ENCODE results near the gene ERG28. TPM values are rescaled to one million over a fixed set of nuclear protein-coding genes. Genes with fewer than 3 reads are reported as not detected.

Gene ERG28
- total RNA-seq, 1 experiment from 2014 or later, result 32.5 TPM

DNA sequence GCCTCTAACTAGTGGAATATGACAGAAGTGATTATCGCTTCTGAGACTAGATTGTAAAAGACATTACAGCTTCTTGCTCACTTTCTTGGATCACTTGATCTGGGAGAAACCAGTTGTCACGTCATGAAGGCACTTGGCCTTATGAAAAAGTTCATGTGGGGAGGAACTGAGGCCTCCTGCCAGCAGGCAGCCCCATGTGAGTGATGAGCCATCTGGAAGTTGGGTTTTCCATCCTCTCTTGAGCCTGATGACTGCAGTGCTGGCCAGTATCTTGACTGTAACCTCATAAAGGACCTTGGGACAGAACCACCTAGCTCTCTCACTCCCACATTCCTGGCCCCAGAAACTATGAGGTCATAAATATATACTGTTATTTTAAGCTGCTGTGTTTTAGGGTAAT is 28.3 kb upstream of the ERG28 start:
- BruUV-seq (replicated peaks), result no TSS peak
- intact Hi-C loops (cut with micrococcal nuclease; ENCODE audit: unreplicated experiment), result no loop called here
- Histone ChIP-seq H3K79me2 (ENCODE audit: low read depth) (no peaks in the 10 kb centered on the region), H4K20me1 (ENCODE audit: insufficient read depth) (no peaks in the 10 kb centered on the region), H3K27me3 (ENCODE audit: insufficient read depth, low read depth) (no peaks in the 10 kb centered on the region), H3K4me2 (no peak overlapping the region), H3K27ac (no peak overlapping the region), H3K4me1 (replicated peaks; ENCODE audit: insufficient read depth) (no peaks in the 10 kb centered on the region), H3F3A (ENCODE audit: insufficient read depth, low read depth) (0 out of 2 replicates have a peak, but pooled peaks cover 6% of the 10 kb centered on the region), H2AFZ (no peak overlapping the region), H3K36me3 (ENCODE audit: low read depth) (peaks cover 33% of the 10 kb centered on the region), H3K4me3 (no peak overlapping the region), H3K9me3 (ENCODE audit: insufficient read depth, low read depth) (no peaks in the 10 kb centered on the region), H3K9me2 (ENCODE audit: insufficient read depth) (no peaks in the 10 kb centered on the region)
- no peak for DNase-seq
- CTCF ChIA-PET, result no interaction called here
- TF ChIP-seq EZH2 (IDR thresholded peaks at IDR 0.05; ENCODE audit: low read depth) (no peak), CTCF (conservative IDR thresholded peaks at IDR 0.05) (no peak)
- POLR2A ChIA-PET (ENCODE audit: unreplicated experiment), result no interaction called here

DNA sequence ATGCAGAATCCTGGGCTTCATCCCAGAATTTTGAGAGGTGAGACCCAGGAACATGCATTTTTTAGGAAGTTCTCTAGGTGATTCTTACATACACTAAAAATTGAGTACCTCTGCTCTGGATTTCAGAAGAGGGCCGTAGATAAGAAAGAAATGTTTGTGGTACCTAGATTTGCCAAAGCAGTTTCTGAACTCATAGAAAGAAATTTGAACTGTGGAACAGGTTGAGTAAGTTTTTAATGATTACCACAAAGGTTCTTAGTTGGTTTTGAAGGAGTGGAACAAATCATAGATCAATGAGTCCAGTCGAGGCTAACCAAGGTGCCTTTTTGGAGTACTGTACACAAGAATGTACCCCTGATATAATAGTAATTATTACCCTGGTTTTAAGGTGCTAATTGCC is 25.2 kb upstream of the ERG28 start:
- Histone ChIP-seq H3F3A (ENCODE audit: insufficient read depth, low read depth) (0 out of 2 replicates have a peak, but pooled peaks cover 6% of the 10 kb centered on the region), H3K27me3 (ENCODE audit: insufficient read depth, low read depth) (no peaks in the 10 kb centered on the region), H4K20me1 (ENCODE audit: insufficient read depth) (no peaks in the 10 kb centered on the region), H3K4me3 (no peak overlapping the region), H3K4me1 (replicated peaks; ENCODE audit: insufficient read depth) (no peaks in the 10 kb centered on the region), H2AFZ (no peak overlapping the region), H3K27ac (no peak overlapping the region), H3K4me2 (no peak overlapping the region), H3K36me3 (ENCODE audit: low read depth) (peaks cover 23% of the 10 kb centered on the region), H3K79me2 (ENCODE audit: low read depth) (no peaks in the 10 kb centered on the region), H3K9me3 (ENCODE audit: insufficient read depth, low read depth) (no peaks in the 10 kb centered on the region), H3K9me2 (ENCODE audit: insufficient read depth) (no peaks in the 10 kb centered on the region)
- BruUV-seq (replicated peaks), result no TSS peak
- TF ChIP-seq EZH2 (IDR thresholded peaks at IDR 0.05; ENCODE audit: low read depth) (no peak), CTCF (conservative IDR thresholded peaks at IDR 0.05) (no peak)
- intact Hi-C loops (cut with micrococcal nuclease; ENCODE audit: unreplicated experiment), result no loop called here
- no peak for DNase-seq
- CTCF ChIA-PET, result no interaction called here
- POLR2A ChIA-PET (ENCODE audit: unreplicated experiment), result no interaction called here

DNA sequence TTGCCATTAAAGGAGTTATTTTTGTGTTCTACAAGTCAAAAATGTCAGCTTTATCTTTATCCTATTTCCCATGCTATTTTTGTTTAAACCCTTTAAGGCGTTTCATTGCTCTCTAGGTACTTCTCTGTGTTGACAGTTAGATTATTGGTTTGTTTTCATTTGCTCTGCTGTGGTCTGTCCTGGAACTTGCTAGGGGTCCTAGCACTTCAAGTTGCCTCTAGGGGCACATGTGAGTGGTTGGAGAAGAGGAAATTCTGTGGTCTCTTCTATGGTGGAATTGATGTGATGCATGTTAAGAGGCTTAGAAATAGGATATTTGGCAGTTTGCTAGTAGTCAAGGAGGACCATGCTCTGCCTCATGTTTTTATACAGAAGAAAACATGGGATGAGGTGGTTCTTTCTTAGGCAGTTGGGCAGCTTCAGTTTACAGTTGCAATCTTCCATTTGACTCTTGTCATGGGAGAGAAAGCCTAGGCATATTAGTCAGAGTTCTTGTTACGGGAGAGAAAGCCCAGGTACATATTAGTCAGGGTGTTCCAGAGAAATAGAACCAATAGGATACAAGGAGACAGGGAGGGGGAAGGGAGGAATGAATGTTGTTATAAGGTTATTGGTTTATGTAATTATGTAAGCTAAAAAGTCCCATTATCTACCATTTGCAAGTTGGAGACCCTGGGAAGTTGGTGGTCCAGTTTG is 14.7 kb upstream of the ERG28 start:
- H3K79me2 ChIP-seq (ENCODE audit: low read depth), result no peaks in the 10 kb centered on the region
- no peak overlapping the region for H3K27ac ChIP-seq
- DNase-seq, result no peak

More for the DNA sequence above, 14.7 kb upstream of the ERG28 start:
- H2AFZ ChIP-seq, result no peak overlapping the region
- no peaks in the 10 kb centered on the region for H3K9me2 ChIP-seq (ENCODE audit: insufficient read depth)
- intact Hi-C loops (cut with micrococcal nuclease; ENCODE audit: unreplicated experiment), result no loop called here
- 0 out of 2 replicates have a peak, but pooled peaks cover 5% of the 10 kb centered on the region for H4K20me1 ChIP-seq (ENCODE audit: insufficient read depth)
- no peaks in the 10 kb centered on the region for H3K9me3 ChIP-seq (ENCODE audit: insufficient read depth, low read depth)
- H3K4me3 ChIP-seq, result no peak overlapping the region
- H3K36me3 ChIP-seq (ENCODE audit: low read depth), result peaks cover 3% of the 10 kb centered on the region; the same call in 1 of the 2 replicates
- CTCF ChIA-PET, result no interaction called here
- no peaks in the 10 kb centered on the region for H3K4me1 ChIP-seq (replicated peaks; ENCODE audit: insufficient read depth)
- no TSS peak for BruUV-seq (replicated peaks)
- no peaks in the 10 kb centered on the region for H3K27me3 ChIP-seq (ENCODE audit: insufficient read depth, low read depth)
- no peak overlapping the region for H3K4me2 ChIP-seq
- no peak for TF ChIP-seq EZH2 (IDR thresholded peaks at IDR 0.05; ENCODE audit: low read depth)
- no peak for TF ChIP-seq CTCF (conservative IDR thresholded peaks at IDR 0.05)
- H3F3A ChIP-seq (ENCODE audit: insufficient read depth, low read depth), result 0 out of 2 replicates have a peak, but pooled peaks cover 10% of the 10 kb centered on the region
- POLR2A ChIA-PET (ENCODE audit: unreplicated experiment), result no interaction called here
